Nucleus accumbens (tissue), 56 donors: ENCODE results near the gene STC2.
A peak's percentile ranks its signal among the peaks of the same experiment; 100 is the strongest.

Experiments
- DNase-seq, 56 donors: peaks; one replicate each; lab custom pipeline; 2025; lab: John Stamatoyannopoulos, UW

Gene STC2

GRCh38 chr5:173278172-173278571, 50.0 kb downstream of the STC2 start:
- peak in 20 of 56 donors; percentile 3 to 74 (median 19) for DNase-seq

GRCh38 chr5:173274771-173275170, 53.4 kb downstream of the STC2 start:
- no peak for DNase-seq

- no peak for DNase-seq
Observed at GRCh38 chr5:173271419-173271818, 56.8 kb downstream of the STC2 start.

- DNase-seq: no peak
Observed at GRCh38 chr5:173268750-173269432, 59.3 kb downstream of the STC2 start.

- DNase-seq: no peak
Observed at GRCh38 chr5:173265433-173265832, 62.8 kb downstream of the STC2 start.
